Measurements from ENCODE around the gene CEACAM8.
"Not testable (repeated sequence)": the region's sequence is repeated elsewhere in the genome, so short reads cannot be mapped to it uniquely, and the experiment has no call there.

CEACAM8 gene

GRCh38 chr19:42540071-42540553 lies 54.6 kb downstream of the CEACAM8 start:
- DNase-seq, result no peak

- DNase-seq, result no peak
Measured at GRCh38 chr19:42538841-42539709, 55.6 kb downstream of the CEACAM8 start.

- not testable (repeated sequence) for DNase-seq
Measured at GRCh38 chr19:42535276-42535675, 59.4 kb downstream of the CEACAM8 start.

- no peak for DNase-seq
Measured at GRCh38 chr19:42534391-42534790, 60.3 kb downstream of the CEACAM8 start.

- no peak for DNase-seq
Measured at GRCh38 chr19:42532891-42533290, 61.8 kb downstream of the CEACAM8 start.

- no peak for DNase-seq
Measured at GRCh38 chr19:42531313-42531712, 63.4 kb downstream of the CEACAM8 start.
